Endothelial cell (in vitro differentiated cells): Measurements from ENCODE around the gene KRTAP3-2. TPM values are rescaled to one million over a fixed set of nuclear protein-coding genes. Genes with fewer than 3 reads are reported as not detected.
"Not testable (repeated sequence)": the region's sequence is repeated elsewhere in the genome, so short reads cannot be mapped to it uniquely, and the experiment has no call there.

Experiments
- DNase-seq: peaks from one replicate; pipeline ENCODE4 v3.0.0; 2021; ENCODE audit warnings: low spot score
- H3K27ac Mint-ChIP-seq: one replicate; pipeline ENCODE4 v1.8.0; 2021; ENCODE audit warnings: mixed read lengths, inconsistent platforms; ENCODE audit not compliant: unreplicated experiment
- H3K27me3 Mint-ChIP-seq: one replicate; pipeline ENCODE4 v1.8.0; 2021; ENCODE audit warnings: mild to moderate bottlenecking, moderate library complexity, mixed read lengths, inconsistent platforms; ENCODE audit not compliant: unreplicated experiment
- H3K36me3 Mint-ChIP-seq: one replicate; pipeline ENCODE4 v1.8.0; 2021; ENCODE audit warnings: mild to moderate bottlenecking, low read depth, mixed read lengths, inconsistent platforms; ENCODE audit not compliant: unreplicated experiment
- H3K4me1 Mint-ChIP-seq: one replicate; pipeline ENCODE4 v1.8.0; 2021; ENCODE audit warnings: mild to moderate bottlenecking, mixed read lengths, inconsistent platforms; ENCODE audit not compliant: unreplicated experiment
- H3K4me3 Mint-ChIP-seq: one replicate; pipeline ENCODE4 v1.8.0; 2021; ENCODE audit warnings: mild to moderate bottlenecking, mixed read lengths, inconsistent platforms; ENCODE audit not compliant: unreplicated experiment
- H3K9me3 Mint-ChIP-seq: one replicate; pipeline ENCODE4 v1.8.0; 2021; ENCODE audit warnings: mixed read lengths, inconsistent platforms; ENCODE audit not compliant: unreplicated experiment
- total RNA-seq: library from RNA; stranded (reverse); fragmentation: NEBNext Ultra II Directional; extraction: Animal tissue kit (Norgen Biotek cat#: 25700); gene quantifications from one replicate; pipeline ENCODE4 v1.2.1, GENCODE V29; 2021; ENCODE audit not compliant: unreplicated experiment
- TF ChIP-seq, protein P1 (sequence below): fragments of 200-600 bp; sonication (generic); IDR thresholded peaks from one replicate; pipeline ENCODE4 v1.5.0; 2021; ENCODE audit warnings: antibody characterized with exemption; ENCODE audit not compliant: unreplicated experiment

The KRTAP3-2 gene
- total RNA-seq, 1 donor from 2014 or later = not detected

DNA sequence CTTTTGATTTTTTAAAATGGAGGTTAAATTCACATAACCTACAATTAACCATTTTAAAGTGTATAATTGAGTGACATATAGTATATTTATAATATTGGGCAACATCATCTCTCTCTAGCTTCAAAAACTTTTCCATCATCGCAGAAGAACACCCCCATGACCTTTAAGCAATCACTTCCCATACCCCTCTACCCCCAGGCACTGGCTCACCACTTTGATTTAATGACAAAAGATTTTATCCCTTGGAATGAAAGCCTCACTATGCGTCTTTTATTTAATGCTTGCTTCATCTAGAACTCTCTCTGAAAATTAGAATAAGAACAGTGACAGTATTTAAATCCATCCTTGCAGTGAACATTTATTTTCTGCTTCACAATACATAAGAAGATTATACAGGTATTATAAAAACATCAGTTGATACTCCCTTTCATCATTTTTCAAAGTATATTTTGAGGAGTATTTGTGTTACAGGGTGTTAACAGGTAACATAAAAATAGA, 38.2 kb upstream of the KRTAP3-2 start:
- H3K9me3 Mint-ChIP-seq = no peaks in the 10 kb centered on the region
- H3K27me3 Mint-ChIP-seq = peaks cover 3% of the 10 kb centered on the region
- H3K4me1 Mint-ChIP-seq = no peaks in the 10 kb centered on the region
- H3K4me3 Mint-ChIP-seq = no peak overlapping the region
- TF ChIP-seq, protein P1, sequence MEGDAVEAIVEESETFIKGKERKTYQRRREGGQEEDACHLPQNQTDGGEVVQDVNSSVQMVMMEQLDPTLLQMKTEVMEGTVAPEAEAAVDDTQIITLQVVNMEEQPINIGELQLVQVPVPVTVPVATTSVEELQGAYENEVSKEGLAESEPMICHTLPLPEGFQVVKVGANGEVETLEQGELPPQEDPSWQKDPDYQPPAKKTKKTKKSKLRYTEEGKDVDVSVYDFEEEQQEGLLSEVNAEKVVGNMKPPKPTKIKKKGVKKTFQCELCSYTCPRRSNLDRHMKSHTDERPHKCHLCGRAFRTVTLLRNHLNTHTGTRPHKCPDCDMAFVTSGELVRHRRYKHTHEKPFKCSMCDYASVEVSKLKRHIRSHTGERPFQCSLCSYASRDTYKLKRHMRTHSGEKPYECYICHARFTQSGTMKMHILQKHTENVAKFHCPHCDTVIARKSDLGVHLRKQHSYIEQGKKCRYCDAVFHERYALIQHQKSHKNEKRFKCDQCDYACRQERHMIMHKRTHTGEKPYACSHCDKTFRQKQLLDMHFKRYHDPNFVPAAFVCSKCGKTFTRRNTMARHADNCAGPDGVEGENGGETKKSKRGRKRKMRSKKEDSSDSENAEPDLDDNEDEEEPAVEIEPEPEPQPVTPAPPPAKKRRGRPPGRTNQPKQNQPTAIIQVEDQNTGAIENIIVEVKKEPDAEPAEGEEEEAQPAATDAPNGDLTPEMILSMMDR = no peak
- DNase-seq = no peak
- H3K27ac Mint-ChIP-seq = no peak overlapping the region
- no peaks in the 10 kb centered on the region for H3K36me3 Mint-ChIP-seq

DNA sequence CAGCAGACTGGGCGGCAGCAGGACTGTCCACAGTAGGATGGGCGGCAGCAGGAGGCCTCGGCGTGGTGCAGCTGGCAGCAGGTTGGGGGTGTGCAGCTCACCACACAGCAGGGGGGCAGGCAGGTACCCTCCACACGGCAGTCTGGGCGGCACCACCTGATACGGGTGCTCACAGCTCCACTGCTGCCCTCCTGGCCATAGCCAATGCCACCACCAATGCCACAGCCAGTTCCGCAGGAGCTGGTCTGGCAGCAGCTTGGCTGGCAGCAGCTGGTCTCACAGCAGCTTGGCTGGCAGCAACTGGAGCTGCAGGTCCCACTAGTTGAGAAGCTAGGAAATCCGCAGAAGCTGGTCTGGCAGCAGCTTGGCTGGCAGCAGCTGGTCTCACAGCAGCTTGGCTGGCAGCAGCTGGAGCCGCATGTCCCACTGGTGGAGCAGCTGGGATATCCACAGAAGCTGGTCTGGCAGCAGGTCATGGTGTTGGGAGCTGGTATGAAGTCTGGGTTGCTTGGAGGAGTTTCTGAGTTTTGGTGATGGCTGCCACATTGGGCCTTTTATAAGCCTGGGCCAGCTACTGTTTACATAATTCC, 34.7 kb upstream of the KRTAP3-2 start, which contains the start of gene KRTAP1-3:
Gene KRTAP1-3, minus strand, starts transcription at position 529 of the 590 bp plus-strand sequence. Its CDS starts 53 bp downstream, at position 476.
- not testable (repeated sequence) for H3K27me3 Mint-ChIP-seq, DNase-seq, H3K36me3 Mint-ChIP-seq, H3K4me1 Mint-ChIP-seq, H3K9me3 Mint-ChIP-seq, H3K4me3 Mint-ChIP-seq, H3K27ac Mint-ChIP-seq

DNA sequence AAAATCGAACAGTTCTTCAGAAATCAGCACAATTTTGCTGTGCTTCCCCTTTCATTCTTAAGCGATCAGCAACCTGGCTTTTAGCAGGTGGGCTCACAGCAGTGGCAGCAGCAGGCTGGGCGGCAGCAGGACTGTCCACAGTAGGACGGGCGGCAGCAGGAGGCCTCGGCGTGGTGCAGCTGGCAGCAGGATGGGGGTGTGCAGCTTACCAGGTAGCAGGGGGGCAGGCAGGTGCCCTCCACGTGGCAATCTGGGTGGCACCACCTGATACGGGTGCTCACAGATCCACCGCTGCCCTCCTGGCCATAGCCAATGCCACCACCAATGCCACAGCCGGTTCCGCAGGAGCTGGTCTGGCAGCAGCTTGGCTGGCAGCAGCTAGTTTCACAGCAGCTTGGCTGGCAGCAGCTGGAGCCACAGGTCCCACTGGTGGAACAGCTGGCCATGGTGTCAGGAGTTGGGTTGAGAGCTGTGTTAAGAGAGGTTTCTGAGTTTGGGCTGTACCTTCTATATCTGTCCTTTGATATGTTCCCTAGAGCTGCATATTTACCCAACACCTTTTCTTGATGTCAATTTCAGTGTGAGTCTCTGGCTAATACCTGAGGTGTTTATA, 30.0 kb upstream of the KRTAP3-2 start, which contains the start of gene KRTAP1-4:
Gene KRTAP1-4, minus strand, starts transcription at position 563 of the 613 bp plus-strand sequence. Its CDS starts 117 bp downstream, at position 446.
- H3K27me3 Mint-ChIP-seq = no peaks in the 10 kb centered on the region
- no peaks in the 10 kb centered on the region for H3K4me1 Mint-ChIP-seq
- H3K36me3 Mint-ChIP-seq = no peaks in the 10 kb centered on the region
- no peaks in the 10 kb centered on the region for H3K9me3 Mint-ChIP-seq
- no peak within 1 kb of the TSS for H3K4me3 Mint-ChIP-seq
- no peak for DNase-seq
- no peak within 1 kb of the TSS for H3K27ac Mint-ChIP-seq
- TF ChIP-seq, protein P1 = no peak

DNA sequence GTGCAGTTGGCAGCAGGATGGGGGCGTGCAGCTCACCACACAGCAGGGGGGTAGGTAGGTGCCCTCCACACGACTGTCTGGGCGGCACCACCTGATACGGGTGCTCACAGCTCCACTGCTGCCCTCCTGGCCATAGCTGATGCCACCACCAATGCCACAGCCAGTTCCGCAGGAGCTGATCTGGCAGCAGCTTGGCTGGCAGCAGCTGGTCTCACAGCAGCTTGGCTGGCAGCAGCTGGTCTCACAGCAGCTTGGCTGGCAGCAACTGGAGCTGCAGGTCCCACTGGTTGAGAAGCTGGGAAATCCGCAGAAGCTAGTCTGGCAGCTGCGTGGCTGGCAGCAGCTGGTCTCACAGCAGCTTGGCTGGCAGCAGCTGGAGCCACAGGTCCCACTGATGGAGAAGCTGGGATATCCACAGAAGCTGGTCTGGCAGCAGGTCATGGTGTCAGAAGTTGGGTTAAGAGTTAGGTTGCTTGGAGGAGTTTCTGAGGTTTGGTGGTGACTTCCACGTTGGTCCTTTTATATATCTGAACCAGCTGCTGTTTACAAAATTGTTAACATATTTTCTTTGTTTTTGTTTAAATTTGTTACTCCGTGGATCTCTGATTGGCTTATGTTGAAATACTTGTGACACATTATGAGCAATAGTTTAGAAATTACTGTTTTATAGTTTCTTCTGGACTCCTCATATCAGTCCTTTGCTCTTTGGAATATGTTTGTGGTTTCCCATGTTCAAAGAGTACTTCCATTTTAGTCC, 27.2 kb upstream of the KRTAP3-2 start, which contains the start of gene KRTAP1-5:
Gene KRTAP1-5, minus strand, starts transcription at position 494 of the 757 bp plus-strand sequence. Its CDS starts 53 bp downstream, at position 441.
- DNase-seq = no peak
- Mint-ChIP-seq H3K36me3 (no peaks in the 10 kb centered on the region), H3K9me3 (no peaks in the 10 kb centered on the region), H3K27ac (no peak within 1 kb of the TSS), H3K4me3 (no peak within 1 kb of the TSS), H3K27me3 (no peaks in the 10 kb centered on the region), H3K4me1 (no peaks in the 10 kb centered on the region)
- TF ChIP-seq, protein P1 = no peak

DNA sequence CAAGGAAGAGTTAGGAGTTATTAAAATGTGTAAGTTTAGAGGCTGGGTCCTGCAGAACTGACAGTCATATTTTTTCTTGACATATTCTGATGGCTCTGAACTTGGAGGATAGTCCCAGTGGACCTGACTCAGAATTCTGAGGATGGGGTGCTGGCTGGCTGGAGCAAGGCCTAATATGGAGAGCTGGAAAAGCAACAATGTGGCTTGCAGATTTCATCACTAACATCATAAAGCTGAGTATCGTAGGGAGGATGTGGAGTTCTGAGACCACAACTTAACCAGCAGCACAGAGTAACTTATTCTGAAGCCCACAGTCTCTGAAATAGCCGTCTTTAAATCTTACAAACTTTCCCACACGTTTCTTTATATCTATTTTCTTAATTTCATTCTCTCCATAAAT, 25.0 kb upstream of the KRTAP3-2 start:
- no peak for DNase-seq
- Mint-ChIP-seq H3K4me1 (no peaks in the 10 kb centered on the region), H3K27ac (no peak overlapping the region), H3K9me3 (no peaks in the 10 kb centered on the region), H3K27me3 (no peaks in the 10 kb centered on the region), H3K4me3 (no peak overlapping the region), H3K36me3 (no peaks in the 10 kb centered on the region)
- TF ChIP-seq, protein P1 = no peak
